OCI-LY1 (cell line): ENCODE data around the gene PACRG.

Experiments
- H2AFZ ChIP-seq: fragments of 200-600 bp; sonication (generic), shearing (Covaris generic); 2 replicates; pipeline ENCODE4 v1.6.0; 2014; ENCODE audit warnings: antibody characterized with exemption, mild to moderate bottlenecking, low read length
- H3F3A ChIP-seq: fragments of 200-600 bp; sonication (generic), shearing (Covaris generic); 2 replicates; pipeline ENCODE4 v1.6.0; 2014; ENCODE audit warnings: mild to moderate bottlenecking, antibody characterized with exemption, low read length, moderate library complexity; ENCODE audit not compliant: insufficient read depth
- H3K27ac ChIP-seq: fragments of 200-600 bp; sonication (generic); 2 replicates; pipeline ENCODE4 v1.5.1; 2014; ENCODE audit warnings: low read length, mixed run types, mild to moderate bottlenecking, low read depth; ENCODE audit not compliant: poor library complexity, severe bottlenecking
- H3K27me3 ChIP-seq: fragments of 200-600 bp; sonication (generic); 2 replicates; pipeline ENCODE4 v1.6.0; 2014; ENCODE audit warnings: antibody characterized with exemption, mild to moderate bottlenecking, low read length, moderate library complexity; ENCODE audit not compliant: insufficient read depth
- H3K36me3 ChIP-seq: fragments of 200-600 bp; sonication (generic); 2 replicates; pipeline ENCODE4 v1.6.1; 2014; ENCODE audit warnings: mild to moderate bottlenecking, antibody characterized with exemption, low read length, moderate library complexity, mixed read lengths; ENCODE audit not compliant: insufficient read depth
- H3K4me1 ChIP-seq: fragments of 200-600 bp; sonication (generic); 2 replicates; pipeline ENCODE4 v1.5.1; 2014; ENCODE audit warnings: mild to moderate bottlenecking, low read length, moderate library complexity; ENCODE audit not compliant: insufficient read depth, severe bottlenecking
- H3K4me2 ChIP-seq: fragments of 200-600 bp; sonication (generic), shearing (Covaris generic); 2 replicates; pipeline ENCODE4 v1.6.1; 2014; ENCODE audit warnings: low read length
- H3K4me3 ChIP-seq: fragments of 200-600 bp; sonication (generic); 2 replicates; pipeline ENCODE4 v1.5.1; 2014; ENCODE audit warnings: low read length, low read depth, mild to moderate bottlenecking, mixed read lengths; ENCODE audit not compliant: poor library complexity, severe bottlenecking
- H3K79me2 ChIP-seq: fragments of 200-600 bp; shearing (Covaris generic); 2 replicates; pipeline ENCODE4 v1.6.1; 2016; ENCODE audit warnings: mixed run types, low read length, mixed read lengths; ENCODE audit not compliant: insufficient read depth
- H3K9ac ChIP-seq: fragments of 200-600 bp; sonication (generic), shearing (Covaris generic); 2 replicates; pipeline ENCODE4 v1.6.1; 2014; ENCODE audit warnings: mild to moderate bottlenecking, low read length, mixed read lengths
- H3K9me2 ChIP-seq: fragments of 200-600 bp; sonication (generic), shearing (Covaris generic); 2 replicates; pipeline ENCODE4 v1.6.1; 2014; ENCODE audit warnings: low read depth, mild to moderate bottlenecking, low read length, mixed read lengths
- H3K9me3 ChIP-seq: fragments of 200-600 bp; shearing (Covaris generic); 2 replicates; pipeline ENCODE4 v1.6.1; 2014; ENCODE audit warnings: low read length, mixed read lengths
- H4K20me1 ChIP-seq: fragments of 200-600 bp; sonication (generic), shearing (Covaris generic); 2 replicates; pipeline ENCODE4 v1.6.0; 2016; ENCODE audit warnings: mild to moderate bottlenecking, low read length; ENCODE audit not compliant: insufficient read depth
- EZH2 ChIP-seq: fragments of 200-600 bp; sonication (generic), shearing (Covaris generic); IDR thresholded peaks from 2 replicates; pipeline ENCODE4 v1.8.0; 2017; ENCODE audit warnings: borderline replicate concordance, mixed run types, mild to moderate bottlenecking, antibody characterized with exemption, low read length, moderate library complexity, mixed read lengths
- TF ChIP-seq, protein P1 (sequence below): fragments of 200-600 bp; sonication (generic), shearing (Covaris generic); IDR thresholded peaks from 2 replicates; pipeline ENCODE4 v1.5.1; 2017; ENCODE audit warnings: mild to moderate bottlenecking, antibody characterized with exemption, low read length, moderate library complexity, mixed read lengths

Gene PACRG

GRCh38 chr6:162711376-162711775, 16.4 kb upstream of the PACRG start:
- TF ChIP-seq, protein P1, sequence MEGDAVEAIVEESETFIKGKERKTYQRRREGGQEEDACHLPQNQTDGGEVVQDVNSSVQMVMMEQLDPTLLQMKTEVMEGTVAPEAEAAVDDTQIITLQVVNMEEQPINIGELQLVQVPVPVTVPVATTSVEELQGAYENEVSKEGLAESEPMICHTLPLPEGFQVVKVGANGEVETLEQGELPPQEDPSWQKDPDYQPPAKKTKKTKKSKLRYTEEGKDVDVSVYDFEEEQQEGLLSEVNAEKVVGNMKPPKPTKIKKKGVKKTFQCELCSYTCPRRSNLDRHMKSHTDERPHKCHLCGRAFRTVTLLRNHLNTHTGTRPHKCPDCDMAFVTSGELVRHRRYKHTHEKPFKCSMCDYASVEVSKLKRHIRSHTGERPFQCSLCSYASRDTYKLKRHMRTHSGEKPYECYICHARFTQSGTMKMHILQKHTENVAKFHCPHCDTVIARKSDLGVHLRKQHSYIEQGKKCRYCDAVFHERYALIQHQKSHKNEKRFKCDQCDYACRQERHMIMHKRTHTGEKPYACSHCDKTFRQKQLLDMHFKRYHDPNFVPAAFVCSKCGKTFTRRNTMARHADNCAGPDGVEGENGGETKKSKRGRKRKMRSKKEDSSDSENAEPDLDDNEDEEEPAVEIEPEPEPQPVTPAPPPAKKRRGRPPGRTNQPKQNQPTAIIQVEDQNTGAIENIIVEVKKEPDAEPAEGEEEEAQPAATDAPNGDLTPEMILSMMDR = no peak
- no peak for TF ChIP-seq EZH2
- Histone ChIP-seq H3K27me3 (no peaks in the 10 kb centered on the region), H2AFZ (no peak overlapping the region), H3K9me2 (no peaks in the 10 kb centered on the region), H3K4me3 (no peak overlapping the region), H4K20me1 (no peaks in the 10 kb centered on the region), H3K36me3 (no peaks in the 10 kb centered on the region), H3K9me3 (no peaks in the 10 kb centered on the region), H3K4me2 (no peak overlapping the region), H3K27ac (no peak overlapping the region), H3K4me1 (no peaks in the 10 kb centered on the region), H3K79me2 (no peaks in the 10 kb centered on the region), H3K9ac (no peak overlapping the region), H3F3A (no peaks in the 10 kb centered on the region)

- no peaks in the 10 kb centered on the region for H3F3A ChIP-seq
- H3K9me3 ChIP-seq = no peaks in the 10 kb centered on the region
- no peaks in the 10 kb centered on the region for H3K9me2 ChIP-seq
- no peak overlapping the region for H3K9ac ChIP-seq
- H2AFZ ChIP-seq = no peak overlapping the region
- TF ChIP-seq, protein P1 = no peak
- no peak for TF ChIP-seq EZH2
- H4K20me1 ChIP-seq = no peaks in the 10 kb centered on the region
- no peaks in the 10 kb centered on the region for H3K4me1 ChIP-seq
- no peaks in the 10 kb centered on the region for H3K36me3 ChIP-seq
- no peak overlapping the region for H3K4me3 ChIP-seq
- H3K79me2 ChIP-seq = no peaks in the 10 kb centered on the region
- H3K4me2 ChIP-seq = no peak overlapping the region
- no peaks in the 10 kb centered on the region for H3K27me3 ChIP-seq
- H3K27ac ChIP-seq = no peak overlapping the region
Observed at GRCh38 chr6:162712694-162713093, 15.1 kb upstream of the PACRG start.

DNA sequence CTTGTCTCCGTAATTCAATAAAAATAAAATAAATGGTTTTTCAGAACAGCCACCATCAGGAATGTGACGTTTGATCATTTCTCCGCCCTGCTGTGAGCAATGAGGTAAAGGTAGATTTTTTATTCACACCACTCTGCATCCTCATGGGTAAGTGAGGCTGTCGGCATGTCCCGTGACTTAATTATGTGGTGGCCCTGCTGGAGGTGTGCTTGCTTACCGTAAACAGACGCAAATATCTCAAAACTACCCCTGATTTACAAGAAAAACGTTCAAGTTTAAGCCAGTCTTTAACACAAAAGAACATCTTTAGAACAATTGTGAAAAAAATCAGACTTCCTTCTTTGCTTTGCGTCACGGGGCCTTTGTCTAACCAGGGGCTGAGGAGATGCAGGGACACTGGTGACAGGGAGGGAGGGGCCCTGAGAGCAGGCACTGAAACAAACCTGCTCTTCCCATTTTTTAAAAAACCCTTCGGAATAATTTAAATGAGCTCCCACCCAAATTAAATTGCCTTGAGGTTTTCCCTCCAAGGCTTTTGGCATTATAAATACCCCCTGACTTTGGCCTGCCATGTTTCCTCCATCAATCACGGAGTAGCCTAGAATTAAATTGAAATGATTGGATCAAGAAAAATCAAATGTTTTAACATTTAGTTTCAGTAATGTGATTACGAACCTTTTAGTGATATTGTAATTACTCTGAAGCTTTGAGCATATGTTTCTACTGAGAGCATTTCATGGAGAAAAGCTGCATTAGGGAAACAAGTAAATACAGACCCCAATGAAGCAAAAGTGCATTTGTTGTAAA, 13.6 kb upstream of the PACRG start:
- no peak overlapping the region for H3K4me3 ChIP-seq
- H3K36me3 ChIP-seq = no peaks in the 10 kb centered on the region
- no peaks in the 10 kb centered on the region for H3K27me3 ChIP-seq
- no peaks in the 10 kb centered on the region for H4K20me1 ChIP-seq
- H3K9me2 ChIP-seq = no peaks in the 10 kb centered on the region
- no peak overlapping the region for H3K9ac ChIP-seq
- no peaks in the 10 kb centered on the region for H3K9me3 ChIP-seq
- H3K79me2 ChIP-seq = no peaks in the 10 kb centered on the region
- H3F3A ChIP-seq = no peaks in the 10 kb centered on the region
- H2AFZ ChIP-seq = no peak overlapping the region
- TF ChIP-seq, protein P1 = no peak
- no peak for TF ChIP-seq EZH2
- H3K4me2 ChIP-seq = no peak overlapping the region
- no peak overlapping the region for H3K27ac ChIP-seq
- H3K4me1 ChIP-seq = no peaks in the 10 kb centered on the region
